Activated CD8-positive, alpha-beta memory T cell treated with anti-CD3 and anti-CD28 coated beads, Interleukin-2, amount 50 U/mL, for 24 hours (primary cell): ENCODE measurements around the gene ARHGEF1.
"Not testable (repeated sequence)": the region's sequence is repeated elsewhere in the genome, so short reads cannot be mapped to it uniquely, and the experiment has no call there.

Source experiments
- DNase-seq: peaks from one replicate; pipeline ENCODE4 v3.0.0-alpha.2; 2020; ENCODE audit errors: extremely low read depth

Gene ARHGEF1

DNA sequence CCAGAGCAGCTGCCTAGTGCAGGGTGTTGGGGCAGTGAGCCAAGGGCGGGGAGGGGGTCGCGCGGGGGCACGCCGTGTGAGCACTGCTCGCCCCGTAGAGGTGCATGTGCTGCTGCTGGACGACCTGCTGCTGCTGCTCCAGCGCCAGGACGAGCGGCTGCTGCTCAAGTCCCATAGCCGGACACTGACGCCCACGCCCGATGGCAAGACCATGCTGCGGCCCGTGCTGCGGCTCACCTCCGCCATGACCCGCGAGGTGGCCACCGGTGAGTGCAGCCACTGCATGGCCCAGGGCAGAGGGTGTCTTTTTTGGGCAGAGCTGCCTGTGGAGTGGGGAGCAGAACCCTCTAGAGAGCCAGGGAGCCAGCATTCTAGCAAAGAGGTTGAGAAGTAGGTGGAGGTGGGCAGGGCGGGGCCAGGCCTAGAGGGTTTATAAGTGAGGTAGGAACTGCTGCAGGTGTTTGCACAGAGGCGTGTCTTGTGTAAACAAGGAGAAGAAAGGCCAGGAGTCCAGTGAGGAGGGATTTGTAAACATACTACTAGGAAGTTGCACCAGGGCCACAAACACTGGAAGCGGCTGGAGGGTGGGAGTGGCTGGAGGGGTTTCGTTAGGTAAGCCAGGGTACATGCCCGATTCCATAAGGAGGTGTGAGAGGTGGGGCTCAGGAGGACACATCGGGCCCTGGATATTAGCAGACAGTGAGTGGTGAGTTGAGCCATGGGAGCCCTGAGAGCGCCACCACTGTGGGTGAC is 21.3 kb downstream of the ARHGEF1 start:
- no peak for DNase-seq

DNA sequence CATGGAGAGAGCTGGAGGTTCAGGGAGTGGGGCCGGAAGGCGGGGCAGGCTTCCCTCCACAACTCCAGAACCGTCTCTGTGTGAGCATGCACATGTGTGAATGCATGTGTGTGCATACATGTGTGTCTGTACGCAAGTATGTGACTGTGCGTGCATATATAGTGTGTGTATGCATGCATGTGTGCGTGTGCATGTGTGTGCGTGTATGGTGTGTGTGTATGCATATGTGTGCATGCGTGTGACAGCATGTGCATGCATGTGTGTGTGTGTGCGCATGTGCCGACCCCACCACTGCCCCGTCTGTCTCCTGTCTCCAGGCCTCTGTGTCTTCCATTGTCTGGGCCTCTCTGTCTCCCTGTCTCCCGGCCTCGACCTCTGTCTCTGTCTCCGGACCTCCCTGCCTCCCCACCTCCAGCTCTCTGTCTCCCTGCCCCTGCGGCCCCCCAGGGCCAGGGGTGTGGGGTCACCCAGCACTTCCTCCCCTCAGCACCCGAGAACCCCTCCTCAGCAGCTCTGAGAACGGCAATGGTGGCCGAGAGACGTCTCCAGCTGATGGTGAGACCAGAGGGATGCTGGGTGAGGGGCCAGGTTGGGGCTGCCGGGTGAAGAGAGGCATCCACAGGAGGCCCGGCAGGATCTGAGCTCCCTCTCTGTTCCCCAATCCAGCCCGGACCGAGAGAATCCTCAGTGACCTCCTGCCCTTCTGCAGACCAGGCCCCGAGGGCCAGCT is 22.5 kb downstream of the ARHGEF1 start:
- DNase-seq: no peak

DNA sequence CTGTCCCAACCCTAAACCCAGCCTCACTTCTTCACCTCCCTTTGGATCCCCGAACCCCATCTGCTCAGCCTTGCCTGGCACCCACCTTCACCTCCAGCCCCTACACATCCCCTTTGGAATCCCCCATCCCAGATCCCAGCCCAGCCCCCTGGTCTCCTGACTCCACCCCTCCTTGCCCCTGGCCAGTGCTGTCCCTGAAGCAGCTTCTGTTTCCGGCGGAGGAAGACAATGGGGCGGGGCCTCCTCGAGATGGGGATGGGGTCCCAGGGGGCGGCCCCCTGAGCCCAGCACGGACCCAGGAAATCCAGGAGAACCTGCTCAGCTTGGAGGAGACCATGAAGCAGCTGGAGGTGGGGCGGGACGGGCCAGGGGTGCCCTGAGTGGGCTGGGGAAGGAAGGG is 23.3 kb downstream of the ARHGEF1 start:
- DNase-seq: no peak

- DNase-seq: no peak
Measured at GRCh38 chr19:41906916-41907680, 24.1 kb downstream of the ARHGEF1 start.

- DNase-seq: no peak
Measured at GRCh38 chr19:41907994-41908615, 25.1 kb downstream of the ARHGEF1 start.

DNA sequence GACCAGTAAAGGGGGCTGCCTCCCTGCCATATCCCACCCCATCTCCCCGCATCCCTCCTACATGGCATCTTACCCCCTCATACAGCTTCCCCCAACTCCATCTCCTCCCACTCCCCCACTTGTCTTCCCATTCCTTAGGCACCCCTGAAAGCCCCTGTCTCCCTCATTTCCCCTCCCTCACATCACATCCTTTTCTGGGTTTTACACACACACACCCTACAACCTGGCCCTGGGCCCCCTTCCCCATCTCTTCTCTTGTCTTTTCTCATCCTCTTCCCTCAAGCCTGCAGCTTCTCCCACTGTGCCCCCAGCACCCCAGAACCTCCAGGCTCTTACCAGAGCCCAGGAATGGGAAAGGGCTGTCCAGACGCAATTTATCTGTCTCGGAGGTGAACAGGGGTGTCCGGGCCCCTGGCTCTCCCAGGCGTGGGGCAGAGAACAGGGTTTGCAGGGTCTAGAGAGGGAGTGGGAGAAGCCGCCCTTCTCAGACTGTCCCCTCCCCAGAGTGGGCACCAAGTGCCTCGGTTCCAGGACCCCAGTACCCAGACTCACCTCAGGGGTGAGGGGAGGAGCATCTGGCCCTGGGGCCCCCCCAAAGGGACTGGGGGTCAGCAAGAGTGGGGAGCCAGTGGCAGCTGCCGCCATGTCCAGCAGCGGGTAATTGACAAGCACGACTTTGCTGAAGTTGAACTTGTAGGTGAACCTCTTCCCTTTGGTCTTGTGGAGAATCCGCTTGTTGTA is 25.9 kb downstream of the ARHGEF1 start:
- no peak for DNase-seq

GRCh38 chr19:41909706-41910105 is 26.7 kb downstream of the ARHGEF1 start:
- no peak for DNase-seq

DNA sequence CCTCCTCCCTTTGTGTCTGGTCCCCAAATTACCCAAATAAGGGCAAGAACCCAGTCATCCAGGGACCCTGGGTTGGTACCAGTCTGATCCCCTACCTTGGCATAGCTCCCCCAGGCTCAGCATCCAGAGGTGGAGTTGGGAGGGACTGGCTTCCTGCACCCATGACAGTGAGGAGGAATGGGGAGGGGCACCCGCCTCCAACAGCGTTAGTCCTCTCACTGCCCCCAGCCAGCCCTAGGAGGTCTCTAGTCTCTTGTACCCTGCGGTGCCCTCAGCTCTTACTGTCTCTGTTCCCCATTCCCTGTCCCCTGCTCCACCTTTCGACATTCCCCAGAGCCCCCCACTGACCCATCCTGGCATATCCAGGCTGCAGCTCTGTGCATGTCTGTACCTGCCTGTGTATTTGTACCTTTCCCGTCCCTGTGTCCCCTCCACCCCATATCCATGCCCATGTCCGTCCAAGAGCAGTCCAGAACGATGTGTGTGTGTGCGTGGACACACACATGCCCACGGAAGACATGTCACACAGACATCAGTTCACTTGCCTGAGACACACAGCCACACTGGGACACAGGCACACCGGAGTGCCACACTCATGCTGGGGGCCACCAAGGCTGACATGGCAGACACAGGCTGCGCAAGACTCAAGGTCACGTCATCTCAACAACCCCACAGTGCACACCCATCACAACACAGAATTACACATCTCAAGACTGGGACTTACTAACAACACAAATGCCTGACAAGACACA is 27.4 kb downstream of the ARHGEF1 start:
- DNase-seq: no peak

DNA sequence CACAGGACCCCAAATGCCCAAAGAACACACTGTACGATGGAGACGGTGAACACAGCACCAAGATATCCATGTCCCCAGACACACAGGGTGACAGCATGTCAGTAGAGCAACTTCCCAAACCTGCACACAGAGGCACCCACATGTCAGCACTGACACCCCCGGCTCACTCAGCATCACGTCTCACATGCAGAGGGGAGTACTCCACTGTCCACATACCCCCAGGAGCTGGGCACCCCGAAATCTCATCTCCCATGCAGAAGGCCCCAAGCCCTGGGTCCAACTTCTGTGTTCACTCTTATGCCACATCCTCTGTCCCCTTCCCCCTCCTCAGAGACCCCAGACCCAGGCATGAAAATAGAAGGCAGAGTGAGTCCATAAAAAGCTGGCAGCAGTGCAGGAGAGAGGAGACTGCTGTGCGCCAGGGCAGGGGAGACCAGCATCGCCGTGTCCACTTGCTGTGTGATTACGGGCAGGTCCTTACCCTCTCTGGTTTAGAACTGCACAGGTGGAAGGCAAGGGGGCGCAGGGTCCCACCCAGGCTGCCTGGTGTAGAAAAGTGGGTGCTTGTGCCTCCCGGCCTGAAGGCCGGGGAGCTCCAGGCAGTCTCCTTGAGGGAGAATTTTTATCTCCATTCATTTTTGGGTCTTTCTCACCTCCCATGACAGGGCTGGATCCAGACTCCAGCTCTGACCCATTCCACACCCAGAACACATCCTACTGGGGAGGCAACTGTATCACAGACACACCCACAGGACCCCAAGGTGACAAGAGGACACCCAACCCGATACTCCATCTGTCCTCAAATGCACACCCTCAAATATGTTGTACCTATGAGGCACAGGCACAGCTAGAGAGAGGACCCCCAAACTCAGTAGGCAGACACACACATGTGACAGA is 28.3 kb downstream of the ARHGEF1 start:
- no peak for DNase-seq

DNA sequence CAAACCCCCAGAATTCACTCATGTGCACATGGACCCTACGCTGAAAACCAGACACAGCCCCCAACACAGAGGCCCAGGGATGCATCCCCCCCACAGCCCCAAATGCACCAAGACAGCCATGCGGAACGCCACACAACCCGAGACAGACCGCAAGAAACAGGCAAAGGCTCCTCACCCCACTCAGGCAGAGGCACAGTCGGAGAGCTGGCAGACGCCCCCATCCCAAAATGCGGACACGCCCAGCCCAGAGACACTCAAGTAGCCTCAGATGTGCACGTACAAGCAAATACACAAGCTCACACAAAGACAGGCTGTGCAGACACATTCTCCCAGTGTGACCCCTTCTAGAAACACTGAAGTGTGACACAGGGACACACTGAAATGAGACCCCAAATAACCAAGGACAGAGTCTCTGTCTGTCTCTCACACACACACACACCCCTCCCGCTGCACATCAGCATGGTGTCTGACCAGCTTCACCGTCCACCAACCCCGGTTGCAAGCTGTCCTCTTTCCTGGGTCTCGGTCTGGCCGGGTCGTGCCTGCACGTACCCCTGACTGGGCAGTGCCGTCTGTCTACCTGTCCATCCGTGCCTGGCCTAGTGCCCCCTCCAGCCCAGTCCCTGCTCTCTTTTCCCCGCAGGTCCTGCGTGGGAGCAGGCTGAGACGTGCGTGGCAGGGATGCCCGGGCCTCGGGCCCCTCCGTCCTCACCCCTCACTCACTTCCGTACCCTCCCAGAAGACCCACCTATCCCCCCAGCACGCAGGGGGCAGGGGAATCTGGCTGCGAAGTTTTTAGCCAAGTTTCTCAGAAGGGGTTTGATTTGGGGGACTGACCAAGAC is 29.1 kb downstream of the ARHGEF1 start:
- no peak for DNase-seq

DNA sequence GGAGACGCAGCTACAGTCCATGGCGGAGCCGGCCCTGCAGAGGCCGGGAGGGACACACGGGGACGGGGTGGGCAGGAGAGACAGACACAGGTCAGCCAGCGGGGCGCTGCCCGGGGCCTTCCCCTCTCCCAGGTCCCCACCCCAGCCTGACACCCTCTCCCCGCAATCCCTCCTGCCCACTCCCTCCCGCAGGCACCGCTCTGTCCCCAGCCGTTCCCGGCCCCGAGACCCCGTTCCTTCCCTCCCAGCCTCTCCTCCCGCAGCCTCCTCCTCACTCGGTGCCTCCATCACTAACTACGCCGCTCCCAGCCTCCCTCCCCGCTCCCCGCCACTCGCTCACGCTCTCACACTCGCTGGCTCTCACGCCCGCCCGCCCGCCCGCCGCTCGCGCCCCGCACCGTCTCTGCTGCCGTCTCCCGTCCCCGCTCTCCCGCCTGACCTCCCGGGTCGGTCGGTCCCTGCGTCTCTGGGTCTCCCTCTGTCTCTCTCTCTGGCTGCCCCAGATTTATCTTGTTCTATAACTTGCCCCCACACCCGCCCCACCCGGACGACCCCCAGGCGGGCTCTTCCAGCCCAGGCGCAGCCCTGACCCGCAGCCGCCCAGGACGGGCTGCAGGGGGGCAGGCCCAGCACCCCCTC is 30.0 kb downstream of the ARHGEF1 start:
- no peak for DNase-seq

- no peak for DNase-seq
Measured at GRCh38 chr19:41913538-41914423, 30.8 kb downstream of the ARHGEF1 start.

- DNase-seq: not testable (repeated sequence)
Measured at GRCh38 chr19:41914424-41914834, 31.4 kb downstream of the ARHGEF1 start.

GRCh38 chr19:41915021-41915775 is 32.2 kb downstream of the ARHGEF1 start:
- no peak for DNase-seq

- no peak for DNase-seq
Measured at GRCh38 chr19:41915776-41916414, 32.9 kb downstream of the ARHGEF1 start.

DNA sequence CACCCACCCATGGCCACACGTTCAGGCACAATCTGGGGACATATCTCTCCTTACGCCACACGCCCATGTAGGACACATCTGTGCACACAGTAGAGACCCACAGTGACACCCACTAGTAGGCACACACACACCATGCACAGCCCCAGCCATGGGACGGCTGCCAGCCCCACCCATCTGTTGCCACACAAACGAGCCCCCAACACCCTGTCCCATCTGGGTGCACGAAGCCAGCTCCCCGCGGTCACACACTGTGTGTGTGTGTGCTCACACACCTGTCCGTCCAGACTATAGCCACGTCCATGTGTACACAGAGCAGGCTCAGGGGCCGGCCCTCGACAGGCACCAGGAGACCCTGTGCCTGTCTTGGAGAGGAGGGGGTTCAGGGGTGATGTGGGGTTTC is 34.7 kb downstream of the ARHGEF1 start:
- DNase-seq: no peak
